ENCODE results near the gene SPECC1. TPM values are rescaled to one million over a fixed set of nuclear protein-coding genes. Genes with fewer than 3 reads are reported as not detected.

SPECC1 gene
- total and polyA plus RNA-seq, 9 of the 15 experiments (the other 6 are each of a cell fraction or from before 2014, with no cell fraction given) = 2.4 to 19.6 (median 14.7) TPM

- TF ChIP-seq ARID4B (CRISPR knock-in tag; IDR thresholded peaks at IDR 0.05) = peak; percentile 58; the same call in 1 of the 2 replicates
- no peak for TF ChIP-seq HOXB6 (CRISPR knock-in tag; IDR thresholded peaks at IDR 0.05; ENCODE audit: borderline replicate concordance)
- peak; percentile 18; the same call in 1 of the 2 replicates for TF ChIP-seq ZBTB1 (CRISPR knock-in tag; IDR thresholded peaks at IDR 0.05; ENCODE audit: borderline replicate concordance, low read depth)
- peak; percentile 94 for TF ChIP-seq TFE3 (CRISPR knock-in tag; IDR thresholded peaks at IDR 0.05)
- 0 out of 2 replicates have a peak, but pooled peaks have one; percentile 22 for TF ChIP-seq HCFC1 (IDR thresholded peaks at IDR 0.05; ENCODE audit: low read depth, low read length)
- TF ChIP-seq RB1 (IDR thresholded peaks at IDR 0.05; ENCODE audit: low read depth) = peak; percentile 66
- TF ChIP-seq SMARCB1 (IDR thresholded peaks at IDR 0.05; ENCODE audit: insufficient read length, low read depth) = no peak
- TF ChIP-seq POLR2A (conservative IDR thresholded peaks at IDR 0.05) = peak; percentile 81
- no peak for TF ChIP-seq SNRNP70 (optimal IDR thresholded peaks at IDR 0.05; ENCODE audit: low read depth, low read length)
- TF ChIP-seq ZFX (CRISPR knock-in tag; IDR thresholded peaks at IDR 0.05) = peak; percentile 78
- TF ChIP-seq YBX1 (IDR thresholded peaks at IDR 0.05) = no peak
- TF ChIP-seq THAP7 (CRISPR knock-in tag; IDR thresholded peaks at IDR 0.05) = no peak
- TF ChIP-seq SPI1 (IDR thresholded peaks at IDR 0.05; ENCODE audit: borderline replicate concordance, low read depth, low read length) = no peak
- TF ChIP-seq TRIM28 (IDR thresholded peaks at IDR 0.05) = no peak
- TF ChIP-seq HOMEZ (CRISPR knock-in tag; IDR thresholded peaks at IDR 0.05) = no peak
- TF ChIP-seq MTA1 (IDR thresholded peaks at IDR 0.05; ENCODE audit: borderline replicate concordance) = no peak
- no peak for TF ChIP-seq ZBTB43 (CRISPR knock-in tag; IDR thresholded peaks at IDR 0.05)
Observed at GRCh38 chr17:19977293-19978208, 31.6 kb upstream of the SPECC1 start, which contains the start of gene AKAP10 (continued).
